ENCODE data around the gene SDC3.
"Not testable (repeated sequence)": the region's sequence is repeated elsewhere in the genome, so short reads cannot be mapped to it uniquely, and the experiment has no call there.

The SDC3 gene

GRCh38 chr1:30874176-30874575, 34.4 kb downstream of the SDC3 start:
- DNase-seq, result no peak

- DNase-seq, result no peak
Measured at GRCh38 chr1:30872948-30873263, 35.7 kb downstream of the SDC3 start.

GRCh38 chr1:30872033-30872947, 36.3 kb downstream of the SDC3 start:
- DNase-seq, result no peak

- DNase-seq, result no peak
Measured at GRCh38 chr1:30871276-30871871, 37.2 kb downstream of the SDC3 start.

- no peak for DNase-seq
Measured at GRCh38 chr1:30870656-30871055, 37.9 kb downstream of the SDC3 start.

- DNase-seq, result no peak
Measured at GRCh38 chr1:30870035-30870434, 38.5 kb downstream of the SDC3 start.

GRCh38 chr1:30868833-30869435, 39.6 kb downstream of the SDC3 start:
- DNase-seq, result no peak

GRCh38 chr1:30868057-30868456, 40.5 kb downstream of the SDC3 start:
- not testable (repeated sequence) for DNase-seq

- DNase-seq, result no peak
Measured at GRCh38 chr1:30867537-30867936, 41.0 kb downstream of the SDC3 start.

- DNase-seq, result no peak
Measured at GRCh38 chr1:30866594-30866993, 42.0 kb downstream of the SDC3 start.

- DNase-seq, result no peak
Measured at GRCh38 chr1:30864681-30865080, 43.9 kb downstream of the SDC3 start.

- DNase-seq, result no peak
Measured at GRCh38 chr1:30863858-30864604, 44.5 kb downstream of the SDC3 start.

- no peak for DNase-seq
Measured at GRCh38 chr1:30860320-30860652, 48.3 kb downstream of the SDC3 start.

- no peak for DNase-seq
Measured at GRCh38 chr1:30857964-30858363, 50.6 kb downstream of the SDC3 start.

GRCh38 chr1:30857062-30857461, 51.5 kb downstream of the SDC3 start:
- DNase-seq, result no peak

- no peak for DNase-seq
Measured at GRCh38 chr1:30856260-30856790, 52.2 kb downstream of the SDC3 start.

- DNase-seq, result no peak
Measured at GRCh38 chr1:30855686-30856259, 52.8 kb downstream of the SDC3 start.

- no peak for DNase-seq
Measured at GRCh38 chr1:30853350-30853749, 55.2 kb downstream of the SDC3 start.

GRCh38 chr1:30852026-30852425, 56.5 kb downstream of the SDC3 start:
- DNase-seq, result no peak

- no peak for DNase-seq
Measured at GRCh38 chr1:30851286-30851685, 57.3 kb downstream of the SDC3 start.

- no peak for DNase-seq
Measured at GRCh38 chr1:30850607-30851006, 58.0 kb downstream of the SDC3 start.

GRCh38 chr1:30848130-30848529, 60.4 kb downstream of the SDC3 start:
- no peak for DNase-seq

All from activated CD4-positive, CD25-positive, alpha-beta regulatory T cell (primary cell).